HepG2 (cell line): Measurements from ENCODE around the gene VSTM5.

Experiments used
- HNRNPLL ChIP-seq: fragments of 200-400 bp; formaldehyde crosslinking; IDR thresholded peaks from 2 replicates; pipeline ENCODE4 v1.6.1; 2017; ENCODE audit warnings: mild to moderate bottlenecking, low read depth, low read length; ENCODE audit not compliant: poor library complexity, severe bottlenecking
- RFX3 ChIP-seq: IDR thresholded peaks from 2 replicates; pipeline ENCODE4 v1.6.1; 2016; ENCODE audit warnings: missing biosample characterization, missing genetic modification reagents
- SP2 ChIP-seq: sonication (generic); formaldehyde crosslinking; IDR thresholded peaks from 2 replicates; pipeline ENCODE4 v1.5.1; 2020; ENCODE audit warnings: mild to moderate bottlenecking, missing genetic modification reagents
- ZNF609 ChIP-seq: sonication (generic); formaldehyde crosslinking; IDR thresholded peaks from 2 replicates; pipeline ENCODE4 v1.4.0; 2020; ENCODE audit warnings: mild to moderate bottlenecking, missing genetic modification reagents, borderline replicate concordance

GRCh38 chr11:93823210-93823609 lies 27.2 kb downstream of the VSTM5 start:
- TF ChIP-seq RFX3 (CRISPR knock-in tag) (no peak), HNRNPLL (no peak), SP2 (CRISPR knock-in tag) (no peak), ZNF609 (CRISPR knock-in tag) (no peak)
